Measurements from ENCODE around the gene ZNF609.

DNA sequence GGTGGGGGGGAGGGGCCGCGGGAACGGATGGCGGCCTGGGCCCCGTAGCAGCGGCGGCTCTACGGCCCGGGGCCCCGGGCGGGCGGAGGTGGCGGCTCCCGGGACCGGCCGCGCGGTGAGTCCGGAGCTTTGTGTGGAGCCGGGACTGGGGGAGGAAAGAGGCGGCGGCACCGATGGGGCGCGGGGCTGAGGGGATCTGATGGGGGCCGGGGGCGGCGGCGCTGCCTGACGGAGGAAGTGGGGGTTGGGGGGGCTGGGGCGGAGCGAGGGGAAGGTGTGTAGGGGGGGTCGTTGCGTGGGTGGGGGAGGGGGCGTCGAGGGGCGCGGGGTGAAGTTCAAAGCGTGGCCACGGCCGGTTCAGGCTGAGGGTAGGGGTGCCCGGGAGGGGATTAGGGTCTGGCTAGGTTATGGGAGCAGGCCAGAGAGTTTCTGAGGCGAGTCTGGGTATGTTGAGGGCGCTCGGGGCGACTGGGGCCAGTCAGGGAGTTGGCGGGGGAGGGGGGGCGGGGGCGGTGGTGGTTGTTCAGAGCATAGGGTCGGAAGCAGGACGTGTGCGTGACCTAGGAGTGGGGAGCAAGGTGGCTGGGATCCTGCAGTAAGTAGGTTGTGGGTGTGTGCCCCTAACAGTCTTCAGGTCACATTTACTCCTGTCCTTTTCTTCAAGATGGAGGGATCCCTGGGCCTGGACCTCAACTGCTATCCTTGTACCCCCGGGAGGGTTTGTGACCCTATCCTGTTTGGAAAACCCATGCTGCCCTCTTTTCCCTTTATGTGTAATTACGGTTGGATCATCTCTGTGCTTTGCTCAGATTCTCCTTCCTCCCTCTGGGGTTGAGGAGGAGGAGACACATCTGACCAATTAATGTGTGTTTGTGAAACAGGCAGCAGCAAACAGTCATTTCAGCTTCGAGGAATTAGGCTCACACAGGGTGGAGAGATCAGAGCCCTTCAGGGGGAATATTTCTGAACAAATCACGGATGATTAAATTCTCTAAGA lies 644 bp downstream of the ZNF609 start:
- TF ChIP-seq RAD21 (conservative IDR thresholded peaks at IDR 0.05) (no peak), EP300 (conservative IDR thresholded peaks at IDR 0.05; ENCODE audit: poor library complexity, severe bottlenecking) (no peak), EZH2 (IDR thresholded peaks at IDR 0.05; ENCODE audit: borderline replicate concordance, insufficient read depth, low read length, poor library complexity, severe bottlenecking) (no peak), TAF1 (IDR thresholded peaks at IDR 0.05; ENCODE audit: low read depth) (no peak), MXI1 (conservative IDR thresholded peaks at IDR 0.05; ENCODE audit: poor library complexity, severe bottlenecking) (peak; percentile 37), POLR2AphosphoS5 (IDR thresholded peaks at IDR 0.05) (peak; percentile 26), SMC3 (conservative IDR thresholded peaks at IDR 0.05; ENCODE audit: poor library complexity) (peak; percentile 36)
- TF ChIP-seq, protein P1, sequence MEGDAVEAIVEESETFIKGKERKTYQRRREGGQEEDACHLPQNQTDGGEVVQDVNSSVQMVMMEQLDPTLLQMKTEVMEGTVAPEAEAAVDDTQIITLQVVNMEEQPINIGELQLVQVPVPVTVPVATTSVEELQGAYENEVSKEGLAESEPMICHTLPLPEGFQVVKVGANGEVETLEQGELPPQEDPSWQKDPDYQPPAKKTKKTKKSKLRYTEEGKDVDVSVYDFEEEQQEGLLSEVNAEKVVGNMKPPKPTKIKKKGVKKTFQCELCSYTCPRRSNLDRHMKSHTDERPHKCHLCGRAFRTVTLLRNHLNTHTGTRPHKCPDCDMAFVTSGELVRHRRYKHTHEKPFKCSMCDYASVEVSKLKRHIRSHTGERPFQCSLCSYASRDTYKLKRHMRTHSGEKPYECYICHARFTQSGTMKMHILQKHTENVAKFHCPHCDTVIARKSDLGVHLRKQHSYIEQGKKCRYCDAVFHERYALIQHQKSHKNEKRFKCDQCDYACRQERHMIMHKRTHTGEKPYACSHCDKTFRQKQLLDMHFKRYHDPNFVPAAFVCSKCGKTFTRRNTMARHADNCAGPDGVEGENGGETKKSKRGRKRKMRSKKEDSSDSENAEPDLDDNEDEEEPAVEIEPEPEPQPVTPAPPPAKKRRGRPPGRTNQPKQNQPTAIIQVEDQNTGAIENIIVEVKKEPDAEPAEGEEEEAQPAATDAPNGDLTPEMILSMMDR (IDR thresholded peaks at IDR 0.05; ENCODE audit: poor library complexity, severe bottlenecking) = peak; percentile 6
- TF ChIP-seq, protein P2, sequence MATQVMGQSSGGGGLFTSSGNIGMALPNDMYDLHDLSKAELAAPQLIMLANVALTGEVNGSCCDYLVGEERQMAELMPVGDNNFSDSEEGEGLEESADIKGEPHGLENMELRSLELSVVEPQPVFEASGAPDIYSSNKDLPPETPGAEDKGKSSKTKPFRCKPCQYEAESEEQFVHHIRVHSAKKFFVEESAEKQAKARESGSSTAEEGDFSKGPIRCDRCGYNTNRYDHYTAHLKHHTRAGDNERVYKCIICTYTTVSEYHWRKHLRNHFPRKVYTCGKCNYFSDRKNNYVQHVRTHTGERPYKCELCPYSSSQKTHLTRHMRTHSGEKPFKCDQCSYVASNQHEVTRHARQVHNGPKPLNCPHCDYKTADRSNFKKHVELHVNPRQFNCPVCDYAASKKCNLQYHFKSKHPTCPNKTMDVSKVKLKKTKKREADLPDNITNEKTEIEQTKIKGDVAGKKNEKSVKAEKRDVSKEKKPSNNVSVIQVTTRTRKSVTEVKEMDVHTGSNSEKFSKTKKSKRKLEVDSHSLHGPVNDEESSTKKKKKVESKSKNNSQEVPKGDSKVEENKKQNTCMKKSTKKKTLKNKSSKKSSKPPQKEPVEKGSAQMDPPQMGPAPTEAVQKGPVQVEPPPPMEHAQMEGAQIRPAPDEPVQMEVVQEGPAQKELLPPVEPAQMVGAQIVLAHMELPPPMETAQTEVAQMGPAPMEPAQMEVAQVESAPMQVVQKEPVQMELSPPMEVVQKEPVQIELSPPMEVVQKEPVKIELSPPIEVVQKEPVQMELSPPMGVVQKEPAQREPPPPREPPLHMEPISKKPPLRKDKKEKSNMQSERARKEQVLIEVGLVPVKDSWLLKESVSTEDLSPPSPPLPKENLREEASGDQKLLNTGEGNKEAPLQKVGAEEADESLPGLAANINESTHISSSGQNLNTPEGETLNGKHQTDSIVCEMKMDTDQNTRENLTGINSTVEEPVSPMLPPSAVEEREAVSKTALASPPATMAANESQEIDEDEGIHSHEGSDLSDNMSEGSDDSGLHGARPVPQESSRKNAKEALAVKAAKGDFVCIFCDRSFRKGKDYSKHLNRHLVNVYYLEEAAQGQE (IDR thresholded peaks at IDR 0.05; ENCODE audit: borderline replicate concordance) = peak; percentile 69

All from neural cell (in vitro differentiated cells).